ENCODE measurements around the gene PTPRM. TPM values are rescaled to one million over a fixed set of nuclear protein-coding genes. Genes with fewer than 3 reads are reported as not detected.

The PTPRM gene
- total and polyA plus RNA-seq, 3 donors from 2014 or later, result 76.4 to 101 (median 94.6) TPM

GRCh38 chr18:7572822-7573221 is 5.7 kb downstream of the PTPRM start:
- no peak for TF ChIP-seq CTCF (IDR thresholded peaks at IDR 0.05)
- no peaks in the 10 kb centered on the region for H3K36me3 ChIP-seq (ENCODE audit: low read depth, missing control alignments)
- H3K27me3 ChIP-seq, result no peaks in the 10 kb centered on the region
- WGBS, 2 donors, result 81 to 89% methylated on average over 2 of the region's 2 CpGs
- no peaks in the 10 kb centered on the region for H3K4me1 ChIP-seq
- intact Hi-C loops (cut with DNase I; ENCODE audit: low total_unique reads), result no loop called here
- no peak for DNase-seq
- H3K27ac ChIP-seq, result no peak overlapping the region
- H3K4me3 ChIP-seq, result no peak overlapping the region
- H3K9me3 ChIP-seq, result no peaks in the 10 kb centered on the region

DNA sequence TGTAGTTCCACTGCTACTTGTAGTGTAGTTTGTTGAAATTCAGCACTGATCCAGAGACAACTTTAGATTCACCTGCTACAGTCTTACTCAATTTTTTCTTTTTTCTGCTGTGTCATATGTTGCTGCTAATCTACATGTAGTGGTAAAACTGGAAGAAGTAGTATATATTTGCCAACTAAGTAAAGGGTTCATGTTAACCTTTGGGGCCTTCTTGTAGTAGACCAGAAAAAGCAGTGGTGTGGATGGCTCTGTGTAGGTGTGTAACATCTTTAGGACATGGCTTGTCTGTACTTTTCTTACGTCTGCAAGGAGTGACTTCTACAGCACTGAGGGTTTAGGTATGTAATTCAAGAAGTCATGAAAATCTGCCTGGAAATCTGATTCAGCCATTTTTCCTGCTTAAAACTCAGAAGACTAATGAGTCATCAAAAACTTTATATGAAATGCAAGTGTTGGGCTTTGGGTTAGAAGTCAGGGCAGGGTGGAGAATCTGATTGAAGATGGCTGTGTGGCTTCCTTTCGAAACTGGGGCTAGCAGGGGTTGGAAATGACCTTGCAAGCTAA is 8.4 kb downstream of the PTPRM start:
- Histone ChIP-seq H3K9me3 (no peaks in the 10 kb centered on the region), H3K4me3 (no peak overlapping the region), H3K27me3 (no peaks in the 10 kb centered on the region), H3K4me1 (no peaks in the 10 kb centered on the region), H3K27ac (no peak overlapping the region), H3K36me3 (ENCODE audit: low read depth, missing control alignments) (no peaks in the 10 kb centered on the region)
- 51 to 75% methylated on average over 2 of the region's 2 CpGs for WGBS, 2 donors
- intact Hi-C loops (cut with DNase I; ENCODE audit: low total_unique reads), result no loop called here
- no peak for TF ChIP-seq CTCF (IDR thresholded peaks at IDR 0.05)
- TF ChIP-seq POLR2A (IDR thresholded peaks at IDR 0.05), result no peak
- no peak for DNase-seq

DNA sequence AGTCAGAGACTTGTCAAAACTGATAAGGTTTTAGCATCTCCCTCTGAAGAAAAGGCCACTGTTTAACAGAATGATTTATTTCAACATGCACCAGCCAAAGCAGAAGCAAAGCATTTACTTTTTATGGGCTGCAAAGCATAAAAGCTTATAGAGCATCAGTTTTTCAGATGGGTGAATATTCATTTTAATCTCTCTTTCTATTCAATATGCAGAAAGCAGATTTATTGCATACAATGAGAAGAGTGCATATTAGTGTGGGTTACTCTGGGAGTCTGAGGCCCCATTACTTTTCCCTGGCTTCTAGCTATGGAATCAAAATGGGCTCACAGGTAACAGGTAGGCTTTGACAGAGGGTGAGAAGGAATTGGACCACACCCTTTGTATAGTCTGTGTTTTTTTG is 9.0 kb downstream of the PTPRM start:
- H3K27me3 ChIP-seq, result no peaks in the 10 kb centered on the region
- no peaks in the 10 kb centered on the region for H3K9me3 ChIP-seq
- TF ChIP-seq CTCF (IDR thresholded peaks at IDR 0.05) (no peak), POLR2A (IDR thresholded peaks at IDR 0.05) (no peak)
- intact Hi-C loops (cut with DNase I; ENCODE audit: low total_unique reads), result no loop called here
- H3K27ac ChIP-seq, result no peak overlapping the region
- no peaks in the 10 kb centered on the region for H3K36me3 ChIP-seq (ENCODE audit: low read depth, missing control alignments)
- H3K4me1 ChIP-seq, result no peaks in the 10 kb centered on the region
- no peak overlapping the region for H3K4me3 ChIP-seq
- DNase-seq, result no peak

DNA sequence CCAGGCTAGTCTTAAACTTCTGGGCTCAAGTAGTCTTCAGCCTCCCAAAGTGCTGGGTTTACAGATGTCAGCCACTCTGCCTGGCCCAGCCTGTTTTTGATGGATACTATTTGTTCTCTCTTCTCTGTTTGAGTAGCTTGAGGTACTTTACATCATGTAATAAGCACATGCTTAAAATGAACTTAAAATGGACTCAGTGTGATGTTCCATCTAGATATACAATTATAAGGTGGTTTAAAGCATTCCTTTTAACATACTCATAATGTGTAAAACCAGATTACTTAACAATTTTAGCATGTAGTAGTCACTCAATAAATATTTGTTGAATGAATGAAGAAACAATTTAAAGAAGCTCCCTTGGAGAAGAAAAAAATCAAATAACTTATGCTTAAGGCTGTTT is 9.6 kb downstream of the PTPRM start:
- H3K36me3 ChIP-seq (ENCODE audit: low read depth, missing control alignments), result no peaks in the 10 kb centered on the region
- TF ChIP-seq CTCF (IDR thresholded peaks at IDR 0.05) (no peak), POLR2A (IDR thresholded peaks at IDR 0.05) (no peak)
- H3K4me3 ChIP-seq, result no peak overlapping the region
- H3K27me3 ChIP-seq, result no peaks in the 10 kb centered on the region
- no peaks in the 10 kb centered on the region for H3K9me3 ChIP-seq
- H3K4me1 ChIP-seq, result no peaks in the 10 kb centered on the region
- intact Hi-C loops (cut with DNase I; ENCODE audit: low total_unique reads), result no loop called here
- no peak for DNase-seq
- H3K27ac ChIP-seq, result no peak overlapping the region

DNA sequence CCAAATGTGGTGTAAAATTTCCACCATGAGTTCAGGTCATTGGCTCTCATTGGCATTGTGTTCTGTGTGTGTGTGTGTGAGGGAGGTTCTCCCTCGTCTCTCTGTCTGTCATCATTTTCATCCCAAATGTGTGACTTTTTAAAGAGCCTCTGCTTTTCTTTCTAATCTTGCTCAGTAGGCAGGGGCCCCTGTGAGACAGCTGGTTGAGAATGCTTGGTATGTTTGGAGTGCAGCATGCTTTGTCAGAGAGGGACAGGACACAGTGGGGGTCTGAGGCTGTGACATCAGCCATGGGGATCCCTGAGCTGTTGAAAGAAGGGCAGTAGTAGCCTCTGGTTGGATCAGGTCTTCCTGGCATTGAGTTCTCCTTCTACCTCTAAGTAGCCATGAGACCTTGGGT is 10.6 kb downstream of the PTPRM start:
- H3K27ac ChIP-seq, result no peak overlapping the region
- no peak overlapping the region for H3K4me3 ChIP-seq
- intact Hi-C loops (cut with DNase I; ENCODE audit: low total_unique reads), result no loop called here
- H3K27me3 ChIP-seq, result no peaks in the 10 kb centered on the region
- H3K9me3 ChIP-seq, result no peaks in the 10 kb centered on the region
- H3K4me1 ChIP-seq, result no peaks in the 10 kb centered on the region
- no peak for DNase-seq
- WGBS, 2 donors, result 75 to 79% methylated on average over 1 of the region's 1 CpG
- no peaks in the 10 kb centered on the region for H3K36me3 ChIP-seq (ENCODE audit: low read depth, missing control alignments)
- no peak for TF ChIP-seq CTCF (IDR thresholded peaks at IDR 0.05)
- no peak for TF ChIP-seq POLR2A (IDR thresholded peaks at IDR 0.05)
